ENCODE results near the gene LPP. TPM values are rescaled to one million over a fixed set of nuclear protein-coding genes. Genes with fewer than 3 reads are reported as not detected.

Gene LPP
- total RNA-seq, 1 experiment from 2014 or later = 20.4 TPM

DNA sequence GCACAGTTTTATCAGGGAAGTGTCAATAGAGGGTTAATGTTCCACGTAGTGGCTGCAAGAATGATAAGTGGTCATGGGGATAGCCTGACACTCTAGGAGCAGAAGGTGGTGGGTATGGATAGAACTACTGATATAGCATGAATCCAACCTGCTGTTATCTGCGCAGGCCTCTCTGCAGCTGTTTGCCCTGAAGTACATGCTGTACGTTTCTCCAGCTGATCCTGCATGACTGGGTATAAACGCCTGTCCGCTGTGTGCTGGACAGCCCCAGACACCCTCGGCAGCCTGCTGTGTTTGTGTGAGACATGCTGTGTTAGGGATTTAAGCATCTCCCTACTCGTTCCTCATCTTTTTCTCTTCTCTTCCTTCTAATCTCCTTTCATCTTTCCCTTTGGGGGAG lies 87.1 kb downstream of the LPP start:
- ChIA-PET POLR2A (ENCODE audit: unreplicated experiment) (no interaction called here), CTCF (no interaction called here)
- Histone ChIP-seq H3K27ac (ENCODE audit: low read length) (no peak overlapping the region), H3K4me1 (ENCODE audit: insufficient read depth, low read length) (peaks cover 41% of the 10 kb centered on the region), H4K20me1 (ENCODE audit: low read length) (no peaks in the 10 kb centered on the region), H3K27me3 (ENCODE audit: low read length) (no peaks in the 10 kb centered on the region), H3K9me3 (ENCODE audit: low read length) (no peaks in the 10 kb centered on the region), H2AFZ (ENCODE audit: low read length) (no peak overlapping the region), H3K9ac (ENCODE audit: low read length) (no peak overlapping the region), H3K9me2 (replicated peaks; ENCODE audit: low read length) (no peaks in the 10 kb centered on the region), H3K79me2 (ENCODE audit: low read length) (peaks cover 8% of the 10 kb centered on the region; the same call in 1 of the 2 replicates), H3K4me2 (ENCODE audit: low read length) (no peak overlapping the region), H3K4me3 (ENCODE audit: low read length) (no peak overlapping the region), H3K36me3 (ENCODE audit: low read depth, low read length) (no peaks in the 10 kb centered on the region), H3F3A (ENCODE audit: low read length, unreplicated experiment) (peaks cover 5% of the 10 kb centered on the region)
- BruUV-seq (replicated peaks) = no TSS peak
- TF ChIP-seq EZH2 (IDR thresholded peaks at IDR 0.05; ENCODE audit: low read length, unreplicated experiment) (no peak), EZH2phosphoT487 (IDR thresholded peaks at IDR 0.05; ENCODE audit: borderline replicate concordance, low read length) (no peak)
- TF ChIP-seq, protein P1, sequence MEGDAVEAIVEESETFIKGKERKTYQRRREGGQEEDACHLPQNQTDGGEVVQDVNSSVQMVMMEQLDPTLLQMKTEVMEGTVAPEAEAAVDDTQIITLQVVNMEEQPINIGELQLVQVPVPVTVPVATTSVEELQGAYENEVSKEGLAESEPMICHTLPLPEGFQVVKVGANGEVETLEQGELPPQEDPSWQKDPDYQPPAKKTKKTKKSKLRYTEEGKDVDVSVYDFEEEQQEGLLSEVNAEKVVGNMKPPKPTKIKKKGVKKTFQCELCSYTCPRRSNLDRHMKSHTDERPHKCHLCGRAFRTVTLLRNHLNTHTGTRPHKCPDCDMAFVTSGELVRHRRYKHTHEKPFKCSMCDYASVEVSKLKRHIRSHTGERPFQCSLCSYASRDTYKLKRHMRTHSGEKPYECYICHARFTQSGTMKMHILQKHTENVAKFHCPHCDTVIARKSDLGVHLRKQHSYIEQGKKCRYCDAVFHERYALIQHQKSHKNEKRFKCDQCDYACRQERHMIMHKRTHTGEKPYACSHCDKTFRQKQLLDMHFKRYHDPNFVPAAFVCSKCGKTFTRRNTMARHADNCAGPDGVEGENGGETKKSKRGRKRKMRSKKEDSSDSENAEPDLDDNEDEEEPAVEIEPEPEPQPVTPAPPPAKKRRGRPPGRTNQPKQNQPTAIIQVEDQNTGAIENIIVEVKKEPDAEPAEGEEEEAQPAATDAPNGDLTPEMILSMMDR (conservative IDR thresholded peaks at IDR 0.05; ENCODE audit: low read depth, low read length) = no peak
- DNase-seq = no peak
- intact Hi-C loops (cut with micrococcal nuclease) = no loop called here
- no peak for ATAC-seq

DNA sequence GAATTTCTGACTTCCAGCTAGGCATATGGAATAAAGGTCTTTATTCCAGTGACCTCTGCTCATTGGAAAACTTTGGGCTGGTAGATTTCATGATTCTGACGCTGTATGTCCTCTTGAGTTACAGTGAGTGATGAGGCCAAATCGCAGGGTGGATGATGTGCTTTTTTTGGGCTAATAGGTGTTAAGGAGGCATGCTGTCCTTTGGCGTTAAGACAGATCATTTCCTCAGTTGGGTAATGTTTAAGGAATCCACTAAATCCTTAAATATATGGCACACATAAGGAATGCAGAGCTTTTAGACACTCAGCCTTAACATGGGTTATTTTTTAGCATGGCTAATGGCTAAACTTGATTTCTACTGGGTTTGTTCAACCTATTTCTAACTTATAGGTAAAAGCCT lies 87.9 kb downstream of the LPP start:
- BruUV-seq (replicated peaks) = no TSS peak
- H4K20me1 ChIP-seq (ENCODE audit: low read length) = no peaks in the 10 kb centered on the region

DNA sequence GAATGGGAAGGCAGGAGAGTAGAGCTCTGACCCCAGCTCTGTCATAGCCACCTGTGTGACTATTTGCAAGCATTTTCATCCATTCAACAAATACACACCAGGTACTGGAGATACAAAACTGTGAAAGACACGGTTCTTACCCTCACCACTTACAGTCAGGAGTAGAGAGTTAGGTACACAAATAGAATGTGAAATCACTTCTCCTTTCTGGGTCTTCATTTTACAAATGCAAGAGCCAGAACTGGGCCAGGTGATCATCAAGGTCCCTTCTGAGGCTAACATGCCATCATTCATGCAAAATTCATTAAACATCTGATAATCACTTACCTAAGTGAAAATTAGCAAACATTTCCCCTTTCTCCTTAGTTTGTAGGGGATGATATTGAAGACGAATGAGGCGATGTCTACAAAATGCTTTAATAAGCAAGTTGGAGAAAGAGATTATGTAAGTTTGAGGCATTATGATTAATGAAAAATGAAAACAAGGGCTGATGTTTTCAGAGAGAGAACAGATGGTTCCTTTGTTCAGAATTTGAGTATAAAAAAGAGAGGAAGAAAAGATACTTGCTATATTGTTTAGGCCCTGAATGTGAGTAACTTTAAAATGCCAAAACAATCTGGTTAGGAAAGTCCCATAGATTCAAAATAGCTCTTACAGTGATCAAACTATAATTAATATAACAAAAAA lies 88.6 kb downstream of the LPP start:
- intact Hi-C loops (cut with micrococcal nuclease) = loop anchor here (2.0 kb wide), 1 partner anchor 14 kb away; no protein-coding TSS in a partner anchor
- Histone ChIP-seq H3F3A (ENCODE audit: low read length, unreplicated experiment) (peaks cover 5% of the 10 kb centered on the region), H3K27me3 (ENCODE audit: low read length) (no peaks in the 10 kb centered on the region), H3K36me3 (ENCODE audit: low read depth, low read length) (no peaks in the 10 kb centered on the region), H2AFZ (ENCODE audit: low read length) (no peak overlapping the region), H3K9me3 (ENCODE audit: low read length) (no peaks in the 10 kb centered on the region), H3K9ac (ENCODE audit: low read length) (peak overlapping the region; percentile 30), H3K27ac (ENCODE audit: low read length) (peak overlapping the region; percentile 75), H4K20me1 (ENCODE audit: low read length) (no peaks in the 10 kb centered on the region), H3K4me2 (ENCODE audit: low read length) (peak overlapping the region; percentile 63), H3K4me1 (ENCODE audit: insufficient read depth, low read length) (peaks cover 34% of the 10 kb centered on the region), H3K9me2 (replicated peaks; ENCODE audit: low read length) (no peaks in the 10 kb centered on the region), H3K79me2 (ENCODE audit: low read length) (peaks cover 19% of the 10 kb centered on the region; the same call in 1 of the 2 replicates), H3K4me3 (ENCODE audit: low read length) (no peak overlapping the region)
- DNase-seq = no peak
- ChIA-PET CTCF (no interaction called here), POLR2A (ENCODE audit: unreplicated experiment) (no interaction called here)
- ATAC-seq = no peak
- TF ChIP-seq EZH2 (IDR thresholded peaks at IDR 0.05; ENCODE audit: low read length, unreplicated experiment) (no peak), EZH2phosphoT487 (IDR thresholded peaks at IDR 0.05; ENCODE audit: borderline replicate concordance, low read length) (no peak)
- TF ChIP-seq, protein P1 (conservative IDR thresholded peaks at IDR 0.05; ENCODE audit: low read depth, low read length) = no peak
- no TSS peak for BruUV-seq (replicated peaks)

More for the DNA sequence above, 87.9 kb downstream of the LPP start:
- Histone ChIP-seq H3K9ac (ENCODE audit: low read length) (no peak overlapping the region), H3K36me3 (ENCODE audit: low read depth, low read length) (no peaks in the 10 kb centered on the region), H3K79me2 (ENCODE audit: low read length) (peaks cover 16% of the 10 kb centered on the region; the same call in 1 of the 2 replicates), H3K27me3 (ENCODE audit: low read length) (no peaks in the 10 kb centered on the region), H3K9me2 (replicated peaks; ENCODE audit: low read length) (no peaks in the 10 kb centered on the region), H3K4me2 (ENCODE audit: low read length) (no peak overlapping the region), H3K4me1 (ENCODE audit: insufficient read depth, low read length) (peaks cover 34% of the 10 kb centered on the region), H3K4me3 (ENCODE audit: low read length) (no peak overlapping the region), H3K27ac (ENCODE audit: low read length) (no peak overlapping the region), H3F3A (ENCODE audit: low read length, unreplicated experiment) (peaks cover 5% of the 10 kb centered on the region), H3K9me3 (ENCODE audit: low read length) (no peaks in the 10 kb centered on the region), H2AFZ (ENCODE audit: low read length) (no peak overlapping the region)
- intact Hi-C loops (cut with micrococcal nuclease) = loop anchor here (2.0 kb wide), 1 partner anchor 15 kb away; no protein-coding TSS in a partner anchor
- CTCF ChIA-PET = no interaction called here
- no peak for ATAC-seq
- POLR2A ChIA-PET (ENCODE audit: unreplicated experiment) = no interaction called here
- DNase-seq = no peak
- TF ChIP-seq EZH2phosphoT487 (IDR thresholded peaks at IDR 0.05; ENCODE audit: borderline replicate concordance, low read length) = no peak

Measured in PC-3 (cell line).